DND-41 (cell line): ENCODE data around the gene TIMM44.

Source experiments
- ATAC-seq: fragments of 200-7000 bp; cut with Tn5 transposase; 3 replicates; pipeline ENCODE4 v1.9.1; 2021; ENCODE audit warnings: low read depth; ENCODE audit not compliant: insufficient read depth
- DNase-seq: peaks from one replicate; pipeline ENCODE4 v3.0.0-alpha.2; 2020
- H2AFZ ChIP-seq: 2 replicates; pipeline ENCODE4 v1.6.0; 2012; ENCODE audit warnings: low read depth, low read length
- H3K27ac ChIP-seq: 2 replicates; pipeline ENCODE4 v1.5.1; 2012; ENCODE audit warnings: low read length, inconsistent platforms
- H3K27me3 ChIP-seq: fragments of 200-600 bp; sonication (generic); 2 replicates; pipeline ENCODE4 v1.6.0; 2012; ENCODE audit warnings: low read length, mild to moderate bottlenecking, inconsistent platforms; ENCODE audit not compliant: insufficient read depth, poor library complexity
- H3K36me3 ChIP-seq: 2 replicates; pipeline ENCODE4 v1.5.1; 2012; ENCODE audit warnings: low read length, inconsistent platforms; ENCODE audit not compliant: insufficient read depth
- H3K4me1 ChIP-seq: 2 replicates; pipeline ENCODE4 v1.5.1; 2012; ENCODE audit warnings: mild to moderate bottlenecking, low read length; ENCODE audit not compliant: insufficient read depth
- H3K4me2 ChIP-seq: 2 replicates; pipeline ENCODE4 v1.6.0; 2012; ENCODE audit warnings: mild to moderate bottlenecking, moderate library complexity, low read length, inconsistent platforms; ENCODE audit not compliant: insufficient read depth
- H3K4me3 ChIP-seq, 2 experiments: fragments of 200-600 bp in 1 of 2; shearing (Covaris generic) in 1 of 2; 2 replicates each; pipeline ENCODE4 v1.5.1; 2012 to 2016; ENCODE audit warnings: inconsistent platforms in 2 of 2, low read length in 2 of 2, mild to moderate bottlenecking in 2 of 2, low read depth in 1 of 2, moderate library complexity in 1 of 2
- H3K79me2 ChIP-seq: 2 replicates; pipeline ENCODE4 v1.6.0; 2012; ENCODE audit warnings: low read length, inconsistent platforms; ENCODE audit not compliant: insufficient read depth
- H3K9ac ChIP-seq: 2 replicates; pipeline ENCODE4 v1.6.0; 2012; ENCODE audit warnings: low read depth, mild to moderate bottlenecking, inconsistent platforms, low read length, moderate library complexity
- H3K9me3 ChIP-seq: 2 replicates; pipeline ENCODE4 v1.5.1; 2012; ENCODE audit warnings: low read length, moderate library complexity, mild to moderate bottlenecking, inconsistent platforms; ENCODE audit not compliant: insufficient read depth, severe bottlenecking
- H4K20me1 ChIP-seq: 2 replicates; pipeline ENCODE4 v1.6.0; 2012; ENCODE audit warnings: low read length; ENCODE audit not compliant: insufficient read depth
- CTCF ChIP-seq: IDR thresholded peaks from 2 replicates; pipeline ENCODE4 v1.5.1; 2012; ENCODE audit warnings: borderline replicate concordance, low read length, moderate library complexity, mild to moderate bottlenecking; ENCODE audit not compliant: poor library complexity, severe bottlenecking; ENCODE audit errors: extremely low read depth
- EZH2 ChIP-seq: IDR thresholded peaks from 3 replicates; pipeline ENCODE4 v1.6.1; 2012; ENCODE audit warnings: borderline replicate concordance, low read depth, mild to moderate bottlenecking, moderate library complexity, low read length, inconsistent platforms; ENCODE audit not compliant: severe bottlenecking

TIMM44 gene

DNA sequence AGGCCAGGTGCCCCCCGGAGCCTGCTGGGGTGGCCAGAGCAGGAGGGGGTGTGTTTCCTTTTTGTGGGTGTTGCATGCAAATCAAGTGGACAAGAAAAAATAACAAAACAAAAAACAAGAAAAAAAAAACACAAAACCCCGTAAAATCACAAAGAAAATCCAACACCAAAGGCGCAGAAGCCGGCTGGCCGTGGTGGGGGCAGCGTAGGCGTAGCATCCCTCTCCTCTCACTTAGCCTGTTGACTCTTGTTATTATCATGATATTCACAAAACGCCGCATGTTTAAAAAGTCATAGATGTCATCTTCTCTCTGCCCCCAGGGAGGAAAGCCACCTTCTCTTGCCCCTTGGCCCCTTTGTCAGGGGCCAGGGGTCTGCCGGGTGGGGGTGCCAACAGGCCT lies 29.8 kb downstream of the TIMM44 start:
- Histone ChIP-seq H3K79me2 (peaks cover 11% of the 10 kb centered on the region), H3K27me3 (peaks cover 12% of the 10 kb centered on the region), H3K4me2 (no peak overlapping the region), H4K20me1 (peaks cover 42% of the 10 kb centered on the region), H3K27ac (no peak overlapping the region), H3K36me3 (peaks cover 44% of the 10 kb centered on the region), H3K9ac (no peak overlapping the region), H2AFZ (no peak overlapping the region), H3K4me3 (no peak overlapping the region), H3K9me3 (no peaks in the 10 kb centered on the region), H3K4me1 (peaks cover 2% of the 10 kb centered on the region; the same call in 1 of the 2 replicates)
- ATAC-seq (no peak), DNase-seq (no peak)
- TF ChIP-seq EZH2 = no peak
- TF ChIP-seq CTCF = no peak

- no peak overlapping the region for H2AFZ ChIP-seq
- TF ChIP-seq CTCF (no peak), EZH2 (no peak)
- no peaks in the 10 kb centered on the region for H3K9me3 ChIP-seq
- peaks cover 49% of the 10 kb centered on the region for H4K20me1 ChIP-seq
- peaks cover 18% of the 10 kb centered on the region for H3K79me2 ChIP-seq
- no peak overlapping the region for H3K9ac ChIP-seq
- DNase-seq (no peak), ATAC-seq (no peak)
- peaks cover 12% of the 10 kb centered on the region for H3K27me3 ChIP-seq
- no peak overlapping the region for H3K4me2 ChIP-seq
- peaks cover 47% of the 10 kb centered on the region for H3K36me3 ChIP-seq
- H3K4me1 ChIP-seq = 0 out of 2 replicates have a peak, but pooled peaks cover 2% of the 10 kb centered on the region
- H3K4me3 ChIP-seq = no peak overlapping the region
- no peak overlapping the region for H3K27ac ChIP-seq
Measured at GRCh38 chr19:7912697-7913564, 30.5 kb downstream of the TIMM44 start.

- Histone ChIP-seq H3K27ac (no peak overlapping the region), H3K79me2 (peaks cover 25% of the 10 kb centered on the region), H3K4me2 (no peak overlapping the region), H4K20me1 (peaks cover 56% of the 10 kb centered on the region), H2AFZ (no peak overlapping the region), H3K9ac (no peak overlapping the region), H3K36me3 (peaks cover 52% of the 10 kb centered on the region), H3K4me1 (peaks cover 2% of the 10 kb centered on the region; the same call in 1 of the 2 replicates), H3K9me3 (no peaks in the 10 kb centered on the region), H3K27me3 (peaks cover 12% of the 10 kb centered on the region), H3K4me3 (no peak overlapping the region)
- ATAC-seq = no peak
- DNase-seq = no peak
- TF ChIP-seq CTCF (no peak), EZH2 (no peak)
Measured at GRCh38 chr19:7912144-7912696, 31.2 kb downstream of the TIMM44 start.
